Panc1 (cell line): ENCODE measurements around the gene SMCHD1. TPM values are rescaled to one million over a fixed set of nuclear protein-coding genes. Genes with fewer than 3 reads are reported as not detected.

ENCODE experiments used
- ATAC-seq: fragments of 200-7000 bp; cut with Tn5 transposase; 2 replicates; pipeline ENCODE4 v1.9.1; 2020; ENCODE audit warnings: mild to moderate bottlenecking, moderate library complexity
- BruUV-seq: library from RNA; stranded (reverse); fragments of 400-500 nt; replicated peaks from 2 replicates; lab custom pipeline; 2021; lab: Mats Ljungman, UMichigan
- CTCF ChIA-PET: fragments of 300-600 bp; sonication (Branson Sonifier 250); formaldehyde crosslinking; loops from one replicate; lab custom pipeline; 2022; ENCODE audit warnings: antibody characterized with exemption; lab: Charles Lee
- POLR2A ChIA-PET: fragments of 300-600 bp; sonication (Branson Sonifier 250); formaldehyde crosslinking; loops from one replicate; lab custom pipeline; 2022; ENCODE audit warnings: antibody characterized with exemption; lab: Charles Lee
- DNase-seq: peaks from one replicate; pipeline ENCODE4 v3.0.0-alpha.2; 2010; ENCODE audit warnings: low read depth, low spot score
- H3K27ac ChIP-seq: 2 replicates; pipeline ENCODE4 v1.5.1; 2011; ENCODE audit warnings: mild to moderate bottlenecking, low read length, inconsistent platforms
- H3K27me3 ChIP-seq: fragments of 200-500 bp; sonication (Bioruptor generic); 2 replicates; pipeline ENCODE4 v1.6.0; 2014; ENCODE audit warnings: low read length, inconsistent platforms; ENCODE audit not compliant: control insufficient read depth, insufficient read depth
- H3K36me3 ChIP-seq: fragments of 200-500 bp; sonication (Bioruptor generic); 2 replicates; pipeline ENCODE4 v1.5.1; 2014; ENCODE audit warnings: inconsistent platforms, mild to moderate bottlenecking, low read length, moderate library complexity; ENCODE audit not compliant: control insufficient read depth, insufficient read depth
- H3K4me1 ChIP-seq: 2 replicates; pipeline ENCODE4 v1.5.1; 2011; ENCODE audit warnings: inconsistent platforms, mild to moderate bottlenecking, low read length, moderate library complexity; ENCODE audit not compliant: control insufficient read depth, insufficient read depth
- H3K4me3 ChIP-seq, 2 experiments: 2 replicates each; pipeline ENCODE4 v1.5.1; 2011 to 2012; ENCODE audit warnings: low read depth in 2 of 2, low read length in 2 of 2, mild to moderate bottlenecking in 2 of 2, inconsistent platforms in 1 of 2, moderate library complexity in 1 of 2
- H3K9me3 ChIP-seq: fragments of 200-500 bp; sonication (Bioruptor generic); 2 replicates; pipeline ENCODE4 v1.5.1; 2014; ENCODE audit warnings: low read depth, mild to moderate bottlenecking, inconsistent platforms, low read length, moderate library complexity; ENCODE audit not compliant: control insufficient read depth, insufficient read depth
- POLR2AphosphoS5 ChIP-seq: IDR thresholded peaks from 2 replicates; pipeline ENCODE4 v1.6.1; 2012; ENCODE audit warnings: mild to moderate bottlenecking, low read depth, low read length, moderate library complexity
- SIN3A ChIP-seq: IDR thresholded peaks from 2 replicates; pipeline ENCODE4 v1.6.1; 2012; ENCODE audit warnings: low read depth, mild to moderate bottlenecking, low read length, moderate library complexity, borderline replicate concordance; ENCODE audit not compliant: insufficient read depth
- TCF7L2 ChIP-seq: IDR thresholded peaks from 2 replicates; pipeline ENCODE4 v1.6.1; 2011; ENCODE audit warnings: mild to moderate bottlenecking, low read depth, low read length, inconsistent platforms
- in situ Hi-C: cut with HindIII; loops from 2 replicates; pipeline ENCODE4 v1.10.0; 2016; ENCODE audit warnings: low sequenced_read_pairs, low pct_unique_long_range_greater_than_20kb
- intact Hi-C: fragments of 100-400 bp; cut with micrococcal nuclease; formaldehyde crosslinking; loops from one replicate; pipeline ENCODE4 v1.10.0; 2022; ENCODE audit not compliant: unreplicated experiment
- total RNA-seq: library from RNA; stranded (reverse); gene quantifications from one replicate; pipeline ENCODE4 v1.2.1, GENCODE V29; 2021; ENCODE audit not compliant: unreplicated experiment
- TF ChIP-seq, protein P1 (sequence below): fragments of 450-650 bp; IDR thresholded peaks from 2 replicates; pipeline ENCODE4 v1.5.1; 2017; ENCODE audit warnings: mild to moderate bottlenecking
- TF ChIP-seq, protein P2 (sequence below), 2 experiments: IDR thresholded peaks; 2 replicates each; pipeline ENCODE4 v1.6.1; 2011 to 2012; ENCODE audit warnings: low read depth in 2 of 2, control low read depth in 1 of 2, low read length in 1 of 2, mild to moderate bottlenecking in 1 of 2, moderate library complexity in 1 of 2; ENCODE audit not compliant: insufficient read depth in 1 of 2

SMCHD1 gene
- total RNA-seq, 1 experiment from 2014 or later = 40.9 TPM

DNA sequence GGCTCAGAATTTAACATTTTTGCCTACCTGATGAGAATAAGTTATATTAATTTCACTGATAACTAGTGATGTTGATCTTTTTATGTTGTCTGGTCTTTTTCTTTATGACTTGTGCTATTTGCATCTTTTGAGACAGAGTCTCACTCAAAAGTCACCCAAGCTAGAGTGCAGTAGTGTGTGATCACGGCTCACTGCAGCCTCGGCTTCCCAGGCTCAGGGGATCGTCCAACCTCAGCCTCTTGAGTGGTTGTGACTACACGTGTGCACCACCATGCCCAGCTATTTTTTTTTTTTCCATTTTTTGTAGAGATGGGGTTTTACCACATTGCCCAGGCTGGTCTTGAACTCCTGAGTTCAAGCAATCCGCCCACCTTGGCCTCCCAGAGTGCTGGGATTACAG is 7.5 kb downstream of the SMCHD1 start:
- Histone ChIP-seq H3K4me3 (no peak overlapping the region), H3K27ac (no peak overlapping the region), H3K27me3 (no peaks in the 10 kb centered on the region), H3K4me1 (peaks cover 8% of the 10 kb centered on the region; the same call in 1 of the 2 replicates), H3K36me3 (peaks cover 9% of the 10 kb centered on the region), H3K9me3 (no peaks in the 10 kb centered on the region)
- POLR2A ChIA-PET = no interaction called here
- DNase-seq (no peak), ATAC-seq (no peak)
- BruUV-seq = no TSS peak
- CTCF ChIA-PET = no interaction called here
- intact Hi-C loops = no loop called here
- TF ChIP-seq, protein P1, sequence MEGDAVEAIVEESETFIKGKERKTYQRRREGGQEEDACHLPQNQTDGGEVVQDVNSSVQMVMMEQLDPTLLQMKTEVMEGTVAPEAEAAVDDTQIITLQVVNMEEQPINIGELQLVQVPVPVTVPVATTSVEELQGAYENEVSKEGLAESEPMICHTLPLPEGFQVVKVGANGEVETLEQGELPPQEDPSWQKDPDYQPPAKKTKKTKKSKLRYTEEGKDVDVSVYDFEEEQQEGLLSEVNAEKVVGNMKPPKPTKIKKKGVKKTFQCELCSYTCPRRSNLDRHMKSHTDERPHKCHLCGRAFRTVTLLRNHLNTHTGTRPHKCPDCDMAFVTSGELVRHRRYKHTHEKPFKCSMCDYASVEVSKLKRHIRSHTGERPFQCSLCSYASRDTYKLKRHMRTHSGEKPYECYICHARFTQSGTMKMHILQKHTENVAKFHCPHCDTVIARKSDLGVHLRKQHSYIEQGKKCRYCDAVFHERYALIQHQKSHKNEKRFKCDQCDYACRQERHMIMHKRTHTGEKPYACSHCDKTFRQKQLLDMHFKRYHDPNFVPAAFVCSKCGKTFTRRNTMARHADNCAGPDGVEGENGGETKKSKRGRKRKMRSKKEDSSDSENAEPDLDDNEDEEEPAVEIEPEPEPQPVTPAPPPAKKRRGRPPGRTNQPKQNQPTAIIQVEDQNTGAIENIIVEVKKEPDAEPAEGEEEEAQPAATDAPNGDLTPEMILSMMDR = no peak
- TF ChIP-seq SIN3A (no peak), POLR2AphosphoS5 (no peak), TCF7L2 (no peak)
- TF ChIP-seq, protein P2, sequence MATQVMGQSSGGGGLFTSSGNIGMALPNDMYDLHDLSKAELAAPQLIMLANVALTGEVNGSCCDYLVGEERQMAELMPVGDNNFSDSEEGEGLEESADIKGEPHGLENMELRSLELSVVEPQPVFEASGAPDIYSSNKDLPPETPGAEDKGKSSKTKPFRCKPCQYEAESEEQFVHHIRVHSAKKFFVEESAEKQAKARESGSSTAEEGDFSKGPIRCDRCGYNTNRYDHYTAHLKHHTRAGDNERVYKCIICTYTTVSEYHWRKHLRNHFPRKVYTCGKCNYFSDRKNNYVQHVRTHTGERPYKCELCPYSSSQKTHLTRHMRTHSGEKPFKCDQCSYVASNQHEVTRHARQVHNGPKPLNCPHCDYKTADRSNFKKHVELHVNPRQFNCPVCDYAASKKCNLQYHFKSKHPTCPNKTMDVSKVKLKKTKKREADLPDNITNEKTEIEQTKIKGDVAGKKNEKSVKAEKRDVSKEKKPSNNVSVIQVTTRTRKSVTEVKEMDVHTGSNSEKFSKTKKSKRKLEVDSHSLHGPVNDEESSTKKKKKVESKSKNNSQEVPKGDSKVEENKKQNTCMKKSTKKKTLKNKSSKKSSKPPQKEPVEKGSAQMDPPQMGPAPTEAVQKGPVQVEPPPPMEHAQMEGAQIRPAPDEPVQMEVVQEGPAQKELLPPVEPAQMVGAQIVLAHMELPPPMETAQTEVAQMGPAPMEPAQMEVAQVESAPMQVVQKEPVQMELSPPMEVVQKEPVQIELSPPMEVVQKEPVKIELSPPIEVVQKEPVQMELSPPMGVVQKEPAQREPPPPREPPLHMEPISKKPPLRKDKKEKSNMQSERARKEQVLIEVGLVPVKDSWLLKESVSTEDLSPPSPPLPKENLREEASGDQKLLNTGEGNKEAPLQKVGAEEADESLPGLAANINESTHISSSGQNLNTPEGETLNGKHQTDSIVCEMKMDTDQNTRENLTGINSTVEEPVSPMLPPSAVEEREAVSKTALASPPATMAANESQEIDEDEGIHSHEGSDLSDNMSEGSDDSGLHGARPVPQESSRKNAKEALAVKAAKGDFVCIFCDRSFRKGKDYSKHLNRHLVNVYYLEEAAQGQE (IDR thresholded peaks at IDR 0.05; ENCODE audit: insufficient read depth in 1 of 2, low read depth in 2 of 2, low read length in 1 of 2) = no peak
- in situ Hi-C loops = no loop called here

DNA sequence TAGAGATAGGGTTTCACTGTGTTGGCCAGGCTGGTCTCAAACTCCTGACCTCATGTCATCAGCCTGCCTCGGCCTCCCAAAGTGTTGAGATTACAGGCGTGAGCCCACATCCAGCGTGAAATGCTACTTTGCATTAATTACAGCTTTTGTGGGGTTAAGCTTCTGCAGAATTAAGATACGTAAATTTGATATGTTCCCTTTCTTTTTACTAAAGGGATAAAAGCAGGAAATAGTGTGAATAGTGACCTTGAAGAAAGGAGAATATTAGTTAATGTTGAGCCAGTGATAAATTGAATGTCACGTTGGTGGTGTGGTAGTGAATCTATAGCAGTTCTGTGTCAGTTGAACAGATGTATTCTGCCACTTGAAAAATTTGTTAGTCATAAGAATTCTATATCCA is 16.9 kb downstream of the SMCHD1 start:
- no TSS peak for BruUV-seq
- ChIA-PET CTCF (no interaction called here), POLR2A (no interaction called here)
- Histone ChIP-seq H3K9me3 (no peaks in the 10 kb centered on the region), H3K27me3 (no peaks in the 10 kb centered on the region), H3K36me3 (peaks cover 22% of the 10 kb centered on the region), H3K4me1 (no peaks in the 10 kb centered on the region), H3K27ac (no peak overlapping the region), H3K4me3 (no peak overlapping the region)
- TF ChIP-seq SIN3A = no peak
- TF ChIP-seq TCF7L2 = no peak
- TF ChIP-seq, protein P1 = no peak
- no peak for TF ChIP-seq POLR2AphosphoS5
- TF ChIP-seq, protein P2 (IDR thresholded peaks at IDR 0.05; ENCODE audit: insufficient read depth in 1 of 2, low read depth in 2 of 2, low read length in 1 of 2) = no peak
- DNase-seq = no peak
- ATAC-seq = no peak
- in situ Hi-C loops = no loop called here
- intact Hi-C loops = no loop called here
